HepG2 (cell line): ENCODE results near the gene JAG1. TPM values are rescaled to one million over a fixed set of nuclear protein-coding genes. Genes with fewer than 3 reads are reported as not detected.

Experiments
- BORCS8-MEF2B ChIP-seq: sonication (generic); formaldehyde crosslinking; IDR thresholded peaks from 2 replicates; pipeline ENCODE4 v1.8.0; 2022; ENCODE audit warnings: mild to moderate bottlenecking, missing genetic modification reagents
- JUN ChIP-seq: sonication (generic); formaldehyde crosslinking; IDR thresholded peaks from 2 replicates; pipeline ENCODE4 v1.4.0; 2020; ENCODE audit warnings: mild to moderate bottlenecking, missing genetic modification reagents
- PAF1 ChIP-seq: IDR thresholded peaks from 2 replicates; pipeline ENCODE4 v1.6.1; 2016; ENCODE audit warnings: missing genetic modification reagents, missing compliant biosample characterization
- RARG ChIP-seq: sonication (generic); formaldehyde crosslinking; IDR thresholded peaks from 2 replicates; pipeline ENCODE4 v1.4.0; 2020; ENCODE audit warnings: low read depth, mild to moderate bottlenecking, missing genetic modification reagents
- SOX5 ChIP-seq: IDR thresholded peaks from 2 replicates; pipeline ENCODE4 v1.6.1; 2016; ENCODE audit warnings: borderline replicate concordance
- TAF15 ChIP-seq: fragments of 200-400 bp; formaldehyde crosslinking; IDR thresholded peaks from one replicate; pipeline ENCODE4 v1.6.1; 2018; ENCODE audit warnings: mild to moderate bottlenecking, low read depth, low read length; ENCODE audit not compliant: poor library complexity, severe bottlenecking
- ZBTB21 ChIP-seq: sonication (generic); formaldehyde crosslinking; IDR thresholded peaks from 2 replicates; pipeline ENCODE4 v1.4.0; 2020; ENCODE audit warnings: missing genetic modification reagents
- ZFP36 ChIP-seq: fragments of 150-350 bp; IDR thresholded peaks from 2 replicates; pipeline ENCODE4 v1.6.1; 2018; ENCODE audit warnings: borderline replicate concordance, low read length, low read depth; ENCODE audit not compliant: partially characterized antibody
- ZKSCAN8 ChIP-seq: IDR thresholded peaks from 2 replicates; pipeline ENCODE4 v1.6.1; 2016; ENCODE audit warnings: borderline replicate concordance, missing genetic modification reagents, missing compliant biosample characterization
- ZNF230 ChIP-seq: sonication (generic); formaldehyde crosslinking; IDR thresholded peaks from 2 replicates; pipeline ENCODE4 v1.4.0; 2020; ENCODE audit warnings: mild to moderate bottlenecking, missing genetic modification reagents
- ZNF547 ChIP-seq: sonication (generic); formaldehyde crosslinking; IDR thresholded peaks from 2 replicates; pipeline ENCODE4 v1.5.1; 2020; ENCODE audit warnings: mild to moderate bottlenecking, missing genetic modification reagents
- ZNF564 ChIP-seq: sonication (generic); formaldehyde crosslinking; IDR thresholded peaks from 2 replicates; pipeline ENCODE4 v1.8.1; 2023; ENCODE audit warnings: mild to moderate bottlenecking, missing genetic modification reagents
- ZNF775 ChIP-seq: sonication (generic); formaldehyde crosslinking; IDR thresholded peaks from 2 replicates; pipeline ENCODE4 v1.4.0; 2020; ENCODE audit warnings: missing genetic modification reagents, mild to moderate bottlenecking, moderate library complexity, borderline replicate concordance
- polyA plus RNA-seq, 8 experiments: library from polyadenylated mRNA; depleted of rRNA in 3 of 8; stranded (reverse) in 7 of 8; unstranded in 1 of 8; fragments of >200 nt; fragmentation: Illumina TruSeq in 4 of 8; extraction: Trizol in 4 of 8; gene quantifications; 2 replicates each; pipeline versions ENCODE4 v1.2.1 to v1.2.3, GENCODE V29; 2011 to 2016; ENCODE audit warnings: low read depth in 4 of 8, missing spikeins in 1 of 8, mixed read lengths in 1 of 8; ENCODE audit not compliant: insufficient read depth in 1 of 8
- total RNA-seq, 5 experiments: library from RNA; depleted of rRNA; stranded (reverse); fragments of >200 nt; fragmentation: Illumina TruSeq; extraction: Trizol; gene quantifications; 2 replicates each; pipeline ENCODE4 v1.2.3, GENCODE V29; 2016; ENCODE audit warnings: low read depth in 1 of 5
- TF ChIP-seq, protein P1 (sequence below): sonication (generic); formaldehyde crosslinking; IDR thresholded peaks from 2 replicates; pipeline ENCODE4 v1.5.1; 2020; ENCODE audit warnings: mild to moderate bottlenecking, missing genetic modification reagents, borderline replicate concordance
- TF ChIP-seq, protein P2 (sequence below): sonication (generic); formaldehyde crosslinking; conservative IDR thresholded peaks from 2 replicates; pipeline ENCODE4 v1.4.0; 2020; ENCODE audit warnings: missing genetic modification reagents
- TF ChIP-seq, protein P3 (sequence below): sonication (generic); formaldehyde crosslinking; IDR thresholded peaks from 2 replicates; pipeline ENCODE4 v1.4.0; 2020; ENCODE audit warnings: missing genetic modification reagents, borderline replicate concordance
- TF ChIP-seq, protein P4 (sequence below): sonication (generic); formaldehyde crosslinking; IDR thresholded peaks from 2 replicates; pipeline ENCODE4 v1.5.0; 2020; ENCODE audit warnings: mild to moderate bottlenecking, low read depth, missing genetic modification reagents, borderline replicate concordance
- TF ChIP-seq, protein P5 (sequence below): sonication (generic); formaldehyde crosslinking; IDR thresholded peaks from 2 replicates; pipeline ENCODE4 v1.8.0; 2022; ENCODE audit warnings: mild to moderate bottlenecking, missing genetic modification reagents
- TF ChIP-seq, protein P6 (sequence below): sonication (generic); formaldehyde crosslinking; IDR thresholded peaks from 2 replicates; pipeline ENCODE4 v1.4.0; 2020; ENCODE audit warnings: missing genetic modification reagents

Gene JAG1
- total and polyA plus RNA-seq, 2 of the 13 experiments (the other 11 are each of a cell fraction or from before 2014, with no cell fraction given), result 47.1 to 56.3 TPM

DNA sequence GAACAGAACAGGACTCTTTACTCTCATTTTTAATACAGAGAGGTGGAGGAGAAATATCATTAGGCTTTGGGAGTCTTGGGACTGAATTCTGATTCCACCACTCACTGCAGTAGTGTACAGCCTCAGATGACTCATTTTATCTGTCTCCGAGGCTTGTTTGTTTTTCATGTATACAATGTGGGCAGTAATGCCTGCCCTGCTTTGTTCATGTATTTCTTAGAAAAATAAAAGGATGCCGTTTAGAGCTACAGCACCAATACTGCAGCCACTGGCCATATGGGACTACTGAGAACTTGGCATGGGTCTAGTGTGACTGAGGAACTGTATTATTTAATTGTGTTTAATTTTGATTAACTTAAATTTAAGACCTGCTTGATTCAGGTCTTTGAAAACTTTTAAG, 41.2 kb upstream of the JAG1 start (continued):
- TF ChIP-seq, protein P1, sequence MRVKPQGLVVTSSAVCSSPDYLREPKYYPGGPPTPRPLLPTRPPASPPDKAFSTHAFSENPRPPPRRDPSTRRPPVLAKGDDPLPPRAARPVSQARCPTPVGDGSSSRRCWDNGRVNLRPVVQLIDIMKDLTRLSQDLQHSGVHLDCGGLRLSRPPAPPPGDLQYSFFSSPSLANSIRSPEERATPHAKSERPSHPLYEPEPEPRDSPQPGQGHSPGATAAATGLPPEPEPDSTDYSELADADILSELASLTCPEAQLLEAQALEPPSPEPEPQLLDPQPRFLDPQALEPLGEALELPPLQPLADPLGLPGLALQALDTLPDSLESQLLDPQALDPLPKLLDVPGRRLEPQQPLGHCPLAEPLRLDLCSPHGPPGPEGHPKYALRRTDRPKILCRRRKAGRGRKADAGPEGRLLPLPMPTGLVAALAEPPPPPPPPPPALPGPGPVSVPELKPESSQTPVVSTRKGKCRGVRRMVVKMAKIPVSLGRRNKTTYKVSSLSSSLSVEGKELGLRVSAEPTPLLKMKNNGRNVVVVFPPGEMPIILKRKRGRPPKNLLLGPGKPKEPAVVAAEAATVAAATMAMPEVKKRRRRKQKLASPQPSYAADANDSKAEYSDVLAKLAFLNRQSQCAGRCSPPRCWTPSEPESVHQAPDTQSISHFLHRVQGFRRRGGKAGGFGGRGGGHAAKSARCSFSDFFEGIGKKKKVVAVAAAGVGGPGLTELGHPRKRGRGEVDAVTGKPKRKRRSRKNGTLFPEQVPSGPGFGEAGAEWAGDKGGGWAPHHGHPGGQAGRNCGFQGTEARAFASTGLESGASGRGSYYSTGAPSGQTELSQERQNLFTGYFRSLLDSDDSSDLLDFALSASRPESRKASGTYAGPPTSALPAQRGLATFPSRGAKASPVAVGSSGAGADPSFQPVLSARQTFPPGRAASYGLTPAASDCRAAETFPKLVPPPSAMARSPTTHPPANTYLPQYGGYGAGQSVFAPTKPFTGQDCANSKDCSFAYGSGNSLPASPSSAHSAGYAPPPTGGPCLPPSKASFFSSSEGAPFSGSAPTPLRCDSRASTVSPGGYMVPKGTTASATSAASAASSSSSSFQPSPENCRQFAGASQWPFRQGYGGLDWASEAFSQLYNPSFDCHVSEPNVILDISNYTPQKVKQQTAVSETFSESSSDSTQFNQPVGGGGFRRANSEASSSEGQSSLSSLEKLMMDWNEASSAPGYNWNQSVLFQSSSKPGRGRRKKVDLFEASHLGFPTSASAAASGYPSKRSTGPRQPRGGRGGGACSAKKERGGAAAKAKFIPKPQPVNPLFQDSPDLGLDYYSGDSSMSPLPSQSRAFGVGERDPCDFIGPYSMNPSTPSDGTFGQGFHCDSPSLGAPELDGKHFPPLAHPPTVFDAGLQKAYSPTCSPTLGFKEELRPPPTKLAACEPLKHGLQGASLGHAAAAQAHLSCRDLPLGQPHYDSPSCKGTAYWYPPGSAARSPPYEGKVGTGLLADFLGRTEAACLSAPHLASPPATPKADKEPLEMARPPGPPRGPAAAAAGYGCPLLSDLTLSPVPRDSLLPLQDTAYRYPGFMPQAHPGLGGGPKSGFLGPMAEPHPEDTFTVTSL (CRISPR knock-in tag), result no peak
- TF ChIP-seq ZNF230, result no peak
- TF ChIP-seq PAF1 (CRISPR knock-in tag), result no peak
- TF ChIP-seq ZNF547, result no peak
- peak; percentile 85; the same call in 1 of the 2 replicates for TF ChIP-seq SOX5
- no peak for TF ChIP-seq ZNF775 (CRISPR knock-in tag)
- no peak for TF ChIP-seq ZKSCAN8 (CRISPR knock-in tag)
- TF ChIP-seq, protein P2, sequence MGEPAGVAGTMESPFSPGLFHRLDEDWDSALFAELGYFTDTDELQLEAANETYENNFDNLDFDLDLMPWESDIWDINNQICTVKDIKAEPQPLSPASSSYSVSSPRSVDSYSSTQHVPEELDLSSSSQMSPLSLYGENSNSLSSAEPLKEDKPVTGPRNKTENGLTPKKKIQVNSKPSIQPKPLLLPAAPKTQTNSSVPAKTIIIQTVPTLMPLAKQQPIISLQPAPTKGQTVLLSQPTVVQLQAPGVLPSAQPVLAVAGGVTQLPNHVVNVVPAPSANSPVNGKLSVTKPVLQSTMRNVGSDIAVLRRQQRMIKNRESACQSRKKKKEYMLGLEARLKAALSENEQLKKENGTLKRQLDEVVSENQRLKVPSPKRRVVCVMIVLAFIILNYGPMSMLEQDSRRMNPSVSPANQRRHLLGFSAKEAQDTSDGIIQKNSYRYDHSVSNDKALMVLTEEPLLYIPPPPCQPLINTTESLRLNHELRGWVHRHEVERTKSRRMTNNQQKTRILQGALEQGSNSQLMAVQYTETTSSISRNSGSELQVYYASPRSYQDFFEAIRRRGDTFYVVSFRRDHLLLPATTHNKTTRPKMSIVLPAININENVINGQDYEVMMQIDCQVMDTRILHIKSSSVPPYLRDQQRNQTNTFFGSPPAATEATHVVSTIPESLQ (CRISPR knock-in tag), result no peak
- no peak for TF ChIP-seq RARG (CRISPR knock-in tag)
- TF ChIP-seq, protein P3, sequence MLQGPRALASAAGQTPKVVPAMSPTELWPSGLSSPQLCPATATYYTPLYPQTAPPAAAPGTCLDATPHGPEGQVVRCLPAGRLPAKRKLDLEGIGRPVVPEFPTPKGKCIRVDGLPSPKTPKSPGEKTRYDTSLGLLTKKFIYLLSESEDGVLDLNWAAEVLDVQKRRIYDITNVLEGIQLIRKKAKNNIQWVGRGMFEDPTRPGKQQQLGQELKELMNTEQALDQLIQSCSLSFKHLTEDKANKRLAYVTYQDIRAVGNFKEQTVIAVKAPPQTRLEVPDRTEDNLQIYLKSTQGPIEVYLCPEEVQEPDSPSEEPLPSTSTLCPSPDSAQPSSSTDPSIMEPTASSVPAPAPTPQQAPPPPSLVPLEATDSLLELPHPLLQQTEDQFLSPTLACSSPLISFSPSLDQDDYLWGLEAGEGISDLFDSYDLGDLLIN (CRISPR knock-in tag), result no peak
- TF ChIP-seq, protein P4, sequence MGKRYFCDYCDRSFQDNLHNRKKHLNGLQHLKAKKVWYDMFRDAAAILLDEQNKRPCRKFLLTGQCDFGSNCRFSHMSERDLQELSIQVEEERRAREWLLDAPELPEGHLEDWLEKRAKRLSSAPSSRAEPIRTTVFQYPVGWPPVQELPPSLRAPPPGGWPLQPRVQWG (CRISPR knock-in tag), result no peak
- no peak for TF ChIP-seq ZNF564 (CRISPR knock-in tag)
- no peak for TF ChIP-seq JUN (CRISPR knock-in tag)
- TF ChIP-seq ZBTB21 (CRISPR knock-in tag), result no peak
- no peak for TF ChIP-seq ZFP36
- TF ChIP-seq, protein P5, sequence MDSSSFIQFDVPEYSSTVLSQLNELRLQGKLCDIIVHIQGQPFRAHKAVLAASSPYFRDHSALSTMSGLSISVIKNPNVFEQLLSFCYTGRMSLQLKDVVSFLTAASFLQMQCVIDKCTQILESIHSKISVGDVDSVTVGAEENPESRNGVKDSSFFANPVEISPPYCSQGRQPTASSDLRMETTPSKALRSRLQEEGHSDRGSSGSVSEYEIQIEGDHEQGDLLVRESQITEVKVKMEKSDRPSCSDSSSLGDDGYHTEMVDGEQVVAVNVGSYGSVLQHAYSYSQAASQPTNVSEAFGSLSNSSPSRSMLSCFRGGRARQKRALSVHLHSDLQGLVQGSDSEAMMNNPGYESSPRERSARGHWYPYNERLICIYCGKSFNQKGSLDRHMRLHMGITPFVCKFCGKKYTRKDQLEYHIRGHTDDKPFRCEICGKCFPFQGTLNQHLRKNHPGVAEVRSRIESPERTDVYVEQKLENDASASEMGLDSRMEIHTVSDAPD, result no peak
- no peak for TF ChIP-seq BORCS8-MEF2B
- TF ChIP-seq, protein P6, sequence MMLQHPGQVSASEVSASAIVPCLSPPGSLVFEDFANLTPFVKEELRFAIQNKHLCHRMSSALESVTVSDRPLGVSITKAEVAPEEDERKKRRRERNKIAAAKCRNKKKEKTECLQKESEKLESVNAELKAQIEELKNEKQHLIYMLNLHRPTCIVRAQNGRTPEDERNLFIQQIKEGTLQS (CRISPR knock-in tag), result peak; percentile 75; the same call in 1 of the 2 replicates
- TF ChIP-seq TAF15, result no peak
